Neuron (in vitro differentiated cells): ENCODE measurements around the gene GNAS-AS1.
A peak's percentile ranks its signal among the peaks of the same experiment; 100 is the strongest.

Source experiments
- H2AFZ ChIP-seq: one replicate; pipeline ENCODE4 v1.6.1; 2013; ENCODE audit warnings: low read depth, mild to moderate bottlenecking, inconsistent platforms, low read length, moderate library complexity
- H3K27me3 ChIP-seq: one replicate; pipeline ENCODE4 v1.6.1; 2013; ENCODE audit warnings: low read length; ENCODE audit not compliant: insufficient read depth
- H3K36me3 ChIP-seq: one replicate; pipeline ENCODE4 v1.6.1; 2013; ENCODE audit warnings: low read length; ENCODE audit not compliant: insufficient read depth
- H3K4me1 ChIP-seq: one replicate; pipeline ENCODE4 v1.6.1; 2013; ENCODE audit warnings: low read length; ENCODE audit not compliant: insufficient read depth
- H3K4me3 ChIP-seq: 2 replicates; pipeline ENCODE4 v1.5.1; 2013; ENCODE audit warnings: mild to moderate bottlenecking, low read length, moderate library complexity
- H3K9me3 ChIP-seq: one replicate; pipeline ENCODE4 v1.6.1; 2013; ENCODE audit warnings: low read length

GNAS-AS1 gene

DNA sequence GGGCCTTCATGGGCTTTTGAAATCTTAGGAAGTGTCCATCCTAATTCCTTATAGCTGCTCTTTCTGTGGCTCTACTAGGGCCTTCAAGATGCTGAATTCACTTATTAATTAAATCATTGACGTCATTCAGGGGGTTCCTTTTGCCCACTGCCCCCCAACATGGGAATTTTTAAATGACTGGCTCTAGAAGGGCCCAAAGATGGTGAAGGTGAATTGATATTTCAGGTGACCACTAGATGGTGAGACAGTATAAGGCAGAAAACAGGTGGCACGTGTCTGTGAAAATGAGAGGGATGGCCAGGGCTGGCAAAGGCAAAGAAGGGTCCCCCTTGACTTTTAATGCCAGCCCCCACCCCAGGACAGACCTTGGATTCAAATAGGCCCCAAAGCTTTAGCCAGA lies 13.6 kb upstream of the GNAS-AS1 start:
- Histone ChIP-seq H3K4me3 (no peak overlapping the region), H3K36me3 (no peaks in the 10 kb centered on the region), H3K27me3 (peaks cover 14% of the 10 kb centered on the region), H3K9me3 (no peaks in the 10 kb centered on the region), H3K4me1 (peaks cover 4% of the 10 kb centered on the region), H2AFZ (no peak overlapping the region)

DNA sequence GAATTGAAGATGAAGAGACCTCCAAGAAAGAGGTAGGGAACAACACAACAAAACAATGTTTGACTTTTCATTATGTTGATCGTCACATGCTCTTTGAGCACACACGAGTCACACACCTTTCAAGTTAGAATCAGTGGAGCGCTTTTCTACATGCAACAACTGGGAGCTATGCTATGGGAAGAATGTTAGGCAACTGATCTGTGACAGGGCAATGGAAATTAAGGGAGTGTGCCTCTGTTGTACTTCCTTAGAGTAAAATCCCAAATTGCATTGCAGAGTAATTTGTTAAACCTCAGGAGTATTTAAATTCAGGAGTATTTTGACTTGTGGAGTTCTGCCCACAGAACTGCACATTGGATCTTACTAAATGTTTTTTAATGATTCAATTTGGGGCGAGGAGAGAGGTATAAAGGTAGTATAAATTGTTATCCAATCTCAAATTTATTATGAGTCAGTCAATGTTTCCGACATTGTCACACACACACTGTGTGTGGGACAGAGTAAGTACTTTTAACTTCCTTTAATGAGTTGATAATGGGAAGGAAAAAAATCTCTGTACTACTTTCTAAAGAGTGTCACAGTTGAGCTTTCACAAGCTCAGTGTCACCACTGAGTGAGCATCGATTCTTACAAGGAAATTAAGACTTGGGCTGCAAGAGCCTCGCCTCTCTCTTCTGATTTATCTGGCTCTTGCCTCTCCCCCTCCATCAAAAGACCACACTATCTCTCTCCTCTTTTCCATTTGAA lies 12.5 kb upstream of the GNAS-AS1 start:
- Histone ChIP-seq H2AFZ (no peak overlapping the region), H3K9me3 (no peaks in the 10 kb centered on the region), H3K27me3 (peaks cover 15% of the 10 kb centered on the region), H3K36me3 (no peaks in the 10 kb centered on the region), H3K4me1 (no peaks in the 10 kb centered on the region), H3K4me3 (no peak overlapping the region)

- Histone ChIP-seq H3K4me3 (no peak overlapping the region), H2AFZ (no peak overlapping the region), H3K36me3 (no peaks in the 10 kb centered on the region), H3K9me3 (peaks cover 8% of the 10 kb centered on the region), H3K4me1 (peaks cover 3% of the 10 kb centered on the region), H3K27me3 (peaks cover 73% of the 10 kb centered on the region)
These were observed 5.0 kb upstream of the GNAS-AS1 start for GRCh38 chr20:58855506-58856389.

DNA sequence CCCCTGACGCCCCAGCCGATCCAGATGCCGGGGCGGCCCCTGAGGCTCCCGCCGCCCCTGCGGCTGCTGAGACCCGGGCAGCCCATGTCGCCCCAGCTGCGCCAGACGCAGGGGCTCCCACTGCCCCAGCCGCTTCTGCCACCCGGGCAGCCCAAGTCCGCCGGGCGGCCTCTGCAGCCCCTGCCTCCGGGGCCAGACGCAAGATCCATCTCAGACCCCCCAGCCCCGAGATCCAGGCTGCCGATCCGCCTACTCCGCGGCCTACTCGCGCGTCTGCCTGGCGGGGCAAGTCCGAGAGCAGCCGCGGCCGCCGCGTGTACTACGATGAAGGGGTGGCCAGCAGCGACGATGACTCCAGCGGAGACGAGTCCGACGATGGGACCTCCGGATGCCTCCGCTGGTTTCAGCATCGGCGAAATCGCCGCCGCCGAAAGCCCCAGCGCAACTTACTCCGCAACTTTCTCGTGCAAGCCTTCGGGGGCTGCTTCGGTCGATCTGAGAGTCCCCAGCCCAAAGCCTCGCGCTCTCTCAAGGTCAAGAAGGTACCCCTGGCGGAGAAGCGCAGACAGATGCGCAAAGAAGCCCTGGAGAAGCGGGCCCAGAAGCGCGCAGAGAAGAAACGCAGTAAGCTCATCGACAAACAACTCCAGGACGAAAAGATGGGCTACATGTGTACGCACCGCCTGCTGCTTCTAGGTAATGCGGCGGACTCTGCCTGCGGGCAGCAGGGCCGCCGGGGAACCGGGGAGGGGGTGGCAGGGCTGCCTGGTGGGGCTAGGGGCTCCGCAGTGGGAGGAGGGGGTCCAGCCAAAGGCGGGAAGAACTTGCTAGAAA lies 4.2 kb upstream of the GNAS-AS1 start:
- Histone ChIP-seq H3K27me3 (peaks cover 72% of the 10 kb centered on the region), H3K4me1 (peaks cover 3% of the 10 kb centered on the region), H3K4me3 (no peak overlapping the region), H3K9me3 (peaks cover 8% of the 10 kb centered on the region), H3K36me3 (no peaks in the 10 kb centered on the region), H2AFZ (no peak overlapping the region)

DNA sequence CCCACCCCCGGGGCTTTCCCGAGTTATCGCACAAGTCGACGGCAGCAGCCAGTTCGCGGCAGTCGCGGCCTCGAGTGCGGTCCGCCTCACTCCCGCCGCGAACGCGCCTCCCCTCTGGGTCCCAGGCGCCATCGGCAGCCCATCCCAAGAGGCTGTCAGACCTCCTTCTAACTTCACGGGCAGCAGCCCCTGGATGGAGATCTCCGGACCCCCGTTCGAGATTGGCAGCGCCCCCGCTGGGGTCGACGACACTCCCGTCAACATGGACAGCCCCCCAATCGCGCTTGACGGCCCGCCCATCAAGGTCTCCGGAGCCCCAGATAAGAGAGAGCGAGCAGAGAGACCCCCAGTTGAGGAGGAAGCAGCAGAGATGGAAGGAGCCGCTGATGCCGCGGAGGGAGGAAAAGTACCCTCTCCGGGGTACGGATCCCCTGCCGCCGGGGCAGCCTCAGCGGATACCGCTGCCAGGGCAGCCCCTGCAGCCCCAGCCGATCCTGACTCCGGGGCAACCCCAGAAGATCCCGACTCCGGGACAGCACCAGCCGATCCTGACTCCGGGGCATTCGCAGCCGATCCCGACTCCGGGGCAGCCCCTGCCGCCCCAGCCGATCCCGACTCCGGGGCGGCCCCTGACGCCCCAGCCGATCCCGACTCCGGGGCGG lies 3.4 kb upstream of the GNAS-AS1 start:
- Histone ChIP-seq H2AFZ (no peak overlapping the region), H3K27me3 (peaks cover 77% of the 10 kb centered on the region), H3K36me3 (no peaks in the 10 kb centered on the region), H3K4me1 (peaks cover 3% of the 10 kb centered on the region), H3K4me3 (no peak overlapping the region), H3K9me3 (peaks cover 8% of the 10 kb centered on the region)

DNA sequence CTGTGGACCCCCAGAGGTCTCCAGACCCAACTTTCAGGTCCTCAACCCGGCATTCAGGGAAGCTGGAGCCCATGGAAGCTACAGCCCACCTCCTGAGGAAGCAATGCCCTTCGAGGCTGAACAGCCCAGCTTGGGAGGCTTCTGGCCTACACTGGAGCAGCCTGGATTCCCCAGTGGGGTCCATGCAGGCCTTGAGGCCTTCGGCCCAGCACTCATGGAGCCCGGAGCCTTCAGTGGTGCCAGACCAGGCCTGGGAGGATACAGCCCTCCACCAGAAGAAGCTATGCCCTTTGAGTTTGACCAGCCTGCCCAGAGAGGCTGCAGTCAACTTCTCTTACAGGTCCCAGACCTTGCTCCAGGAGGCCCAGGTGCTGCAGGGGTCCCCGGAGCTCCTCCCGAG lies 2.8 kb upstream of the GNAS-AS1 start:
- H3K4me1 ChIP-seq = peaks cover 3% of the 10 kb centered on the region
- H3K36me3 ChIP-seq = no peaks in the 10 kb centered on the region
- peaks cover 79% of the 10 kb centered on the region for H3K27me3 ChIP-seq
- no peak overlapping the region for H2AFZ ChIP-seq
- no peak overlapping the region for H3K4me3 ChIP-seq
- H3K9me3 ChIP-seq = peaks cover 8% of the 10 kb centered on the region

- Histone ChIP-seq H2AFZ (no peak within 1 kb of the TSS), H3K4me3 (peak within 1 kb of the TSS; percentile 26), H3K27me3 (peaks cover 81% of the 10 kb centered on the region), H3K36me3 (no peaks in the 10 kb centered on the region), H3K4me1 (peaks cover 3% of the 10 kb centered on the region), H3K9me3 (peaks cover 8% of the 10 kb centered on the region)
These were observed 2.0 kb upstream of the GNAS-AS1 start, which contains the start of gene GNAS for GRCh38 chr20:58852543-58853271. Gene GNAS, plus strand, starts transcription at chr20:58852716.

GRCh38 chr20:58851969-58852458 lies 1.3 kb upstream of the GNAS-AS1 start:
- Histone ChIP-seq H2AFZ (no peak overlapping the region), H3K27me3 (peaks cover 81% of the 10 kb centered on the region), H3K4me3 (peak overlapping the region; percentile 26), H3K36me3 (no peaks in the 10 kb centered on the region), H3K9me3 (peaks cover 8% of the 10 kb centered on the region), H3K4me1 (peaks cover 3% of the 10 kb centered on the region)

DNA sequence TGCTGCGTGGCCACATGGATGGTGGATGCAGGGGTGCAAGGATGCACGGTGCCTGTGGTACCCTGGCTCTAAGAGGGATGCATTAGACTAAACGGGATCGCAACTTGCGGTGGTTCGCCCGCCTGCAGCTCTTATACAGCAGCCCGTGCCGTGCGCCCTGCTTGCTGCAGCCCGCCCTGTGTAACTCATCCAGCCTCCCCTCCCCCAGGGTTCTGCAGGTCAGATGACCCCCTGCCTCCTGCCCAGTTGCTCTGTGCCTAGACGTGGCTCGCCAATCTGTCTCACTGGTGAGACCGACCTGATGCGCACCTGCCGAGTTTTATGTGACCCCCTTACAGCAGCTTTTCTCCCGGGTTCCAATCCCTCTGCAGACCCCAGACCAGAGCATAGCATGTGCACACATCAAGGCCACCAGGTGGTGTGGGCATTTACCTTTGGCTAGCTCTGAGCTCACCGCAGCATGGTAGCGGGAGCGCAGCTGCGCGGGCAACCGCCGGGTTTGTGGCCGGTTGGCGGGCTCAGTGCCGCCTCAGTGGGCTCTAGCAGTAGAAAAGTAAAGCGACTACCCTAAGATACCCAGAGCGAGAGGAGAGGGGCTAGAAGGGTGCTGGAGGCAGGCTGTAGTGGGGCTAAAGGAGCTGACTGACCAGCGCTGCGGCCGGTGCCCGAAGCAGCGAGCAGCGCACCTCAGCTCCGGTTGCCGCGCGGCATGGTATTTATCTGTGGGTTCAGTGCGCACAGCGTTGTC lies 693 bp upstream of the GNAS-AS1 start:
- Histone ChIP-seq H3K9me3 (peaks cover 8% of the 10 kb centered on the region), H3K4me3 (no peak overlapping the region), H3K4me1 (peaks cover 3% of the 10 kb centered on the region), H3K27me3 (peaks cover 81% of the 10 kb centered on the region), H2AFZ (no peak overlapping the region), H3K36me3 (no peaks in the 10 kb centered on the region)

DNA sequence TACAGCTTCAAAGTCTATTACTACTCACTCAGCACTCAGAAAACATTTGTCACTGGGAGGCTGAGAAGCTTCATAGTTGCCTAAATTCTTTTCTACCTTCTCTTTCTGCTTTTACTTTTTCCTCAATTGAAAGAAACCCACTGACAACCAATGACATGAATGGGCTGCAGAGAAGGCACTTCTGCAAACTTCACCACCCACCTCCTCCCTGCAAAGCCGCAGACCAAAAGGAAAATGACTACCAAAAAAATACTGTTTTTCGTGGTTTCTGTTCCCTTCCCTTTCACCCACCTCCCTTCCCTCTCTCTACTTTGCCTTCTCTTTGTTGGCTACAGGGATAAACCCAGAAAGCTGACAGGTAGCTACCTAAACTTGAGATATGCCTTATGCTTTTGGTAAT lies 3.2 kb downstream of the GNAS-AS1 start:
- H3K27me3 ChIP-seq = peaks cover 90% of the 10 kb centered on the region
- no peak overlapping the region for H3K4me3 ChIP-seq
- peaks cover 1% of the 10 kb centered on the region for H3K4me1 ChIP-seq
- H3K9me3 ChIP-seq = peaks cover 8% of the 10 kb centered on the region
- H2AFZ ChIP-seq = no peak overlapping the region
- H3K36me3 ChIP-seq = no peaks in the 10 kb centered on the region

DNA sequence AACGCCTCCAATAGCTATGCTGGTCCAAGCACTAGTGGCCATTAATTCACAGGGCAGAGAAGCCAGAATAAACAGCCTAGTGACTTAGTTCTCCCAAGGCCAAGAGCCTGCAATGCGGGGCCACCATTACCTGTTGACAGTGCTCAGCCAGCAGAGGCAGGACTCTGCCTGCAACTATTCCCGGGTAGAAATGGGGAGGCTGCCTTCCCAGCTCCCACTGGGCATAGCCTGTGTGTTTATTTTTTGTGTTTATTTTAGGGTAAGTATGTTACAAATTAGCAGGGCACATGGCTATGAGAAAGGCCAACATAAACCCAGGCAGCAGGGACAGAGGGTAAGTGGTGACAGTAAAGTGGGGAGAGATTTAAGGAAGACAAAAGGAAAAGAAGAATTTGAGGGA lies 5.0 kb downstream of the GNAS-AS1 start:
- H3K27me3 ChIP-seq = peaks cover 90% of the 10 kb centered on the region
- no peak overlapping the region for H2AFZ ChIP-seq
- no peaks in the 10 kb centered on the region for H3K9me3 ChIP-seq
- H3K4me3 ChIP-seq = no peak overlapping the region
- H3K36me3 ChIP-seq = no peaks in the 10 kb centered on the region
- no peaks in the 10 kb centered on the region for H3K4me1 ChIP-seq
